NB4 (cell line): Measurements from ENCODE around the gene PTPRG.
"Not testable (repeated sequence)": the region's sequence is repeated elsewhere in the genome, so short reads cannot be mapped to it uniquely, and the experiment has no call there.

Experiments
- DNase-seq: peaks from one replicate; pipeline ENCODE4 v3.0.0; 2010; ENCODE audit warnings: low read depth
- H3K4me3 ChIP-seq: one replicate; pipeline ENCODE4 v1.5.1; 2011; ENCODE audit warnings: mild to moderate bottlenecking, low read depth, low read length, moderate library complexity
- CTCF ChIP-seq: IDR thresholded peaks from one replicate; pipeline ENCODE4 v1.5.1; 2012; ENCODE audit warnings: low read depth, low read length
- MYC ChIP-seq: IDR thresholded peaks from 2 replicates; pipeline ENCODE4 v1.6.1; 2011; ENCODE audit warnings: low read depth, low read length
- POLR2A ChIP-seq: IDR thresholded peaks from 2 replicates; pipeline ENCODE4 v1.6.1; 2011; ENCODE audit warnings: mild to moderate bottlenecking; ENCODE audit not compliant: insufficient read length; ENCODE audit errors: extremely low read depth
- TF ChIP-seq, protein P1 (sequence below): IDR thresholded peaks from 2 replicates; pipeline ENCODE4 v1.6.1; 2011; ENCODE audit warnings: low read depth, low read length

PTPRG gene

GRCh38 chr3:61750766-61751165 is 189.4 kb downstream of the PTPRG start:
- TF ChIP-seq, protein P1, sequence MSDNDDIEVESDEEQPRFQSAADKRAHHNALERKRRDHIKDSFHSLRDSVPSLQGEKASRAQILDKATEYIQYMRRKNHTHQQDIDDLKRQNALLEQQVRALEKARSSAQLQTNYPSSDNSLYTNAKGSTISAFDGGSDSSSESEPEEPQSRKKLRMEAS, result no peak
- TF ChIP-seq POLR2A (no peak), MYC (no peak), CTCF (no peak)
- no peak for DNase-seq
- H3K4me3 ChIP-seq, result no peak overlapping the region

DNA sequence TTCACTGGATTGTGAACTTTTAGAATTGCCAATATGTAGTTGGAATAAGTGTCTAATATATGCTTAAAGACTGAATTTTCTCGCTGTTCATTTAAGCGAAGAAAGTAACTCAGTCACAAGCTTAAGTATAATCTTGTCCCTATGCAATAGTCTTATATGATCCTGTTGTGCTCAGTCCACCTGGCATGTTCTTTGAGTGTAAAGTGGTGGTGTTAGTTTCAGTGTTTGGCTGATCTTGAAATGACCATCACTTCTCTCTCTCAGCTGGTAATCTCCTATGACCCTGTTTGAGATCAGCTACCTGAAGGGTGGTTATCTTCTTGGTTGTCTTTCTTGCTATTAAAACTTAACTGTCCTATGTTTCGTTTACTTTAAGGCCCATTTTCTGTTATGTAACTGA is 197.5 kb downstream of the PTPRG start:
- no peak overlapping the region for H3K4me3 ChIP-seq
- TF ChIP-seq MYC, result no peak
- no peak for TF ChIP-seq CTCF
- TF ChIP-seq, protein P1, result no peak
- TF ChIP-seq POLR2A, result no peak
- no peak for DNase-seq

DNA sequence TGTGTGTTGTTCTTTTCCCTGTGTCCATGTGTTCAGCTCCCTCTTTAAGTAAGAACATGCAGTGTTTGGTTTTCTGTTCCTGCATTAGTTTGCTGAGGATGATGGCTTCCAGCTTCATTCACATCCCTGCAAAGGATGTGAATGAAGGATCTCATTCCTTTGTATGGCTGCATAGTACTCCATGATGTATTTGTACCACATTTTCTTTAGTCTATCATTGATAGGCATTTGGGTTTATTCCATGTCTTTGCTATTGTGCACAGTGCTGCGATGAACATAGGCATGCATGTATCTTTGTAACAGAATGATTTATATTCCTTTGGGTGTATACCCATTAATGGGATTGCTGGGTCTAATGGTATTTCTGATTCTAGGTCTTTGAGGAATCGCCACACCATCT is 199.4 kb downstream of the PTPRG start:
- not testable (repeated sequence) for H3K4me3 ChIP-seq, DNase-seq

DNA sequence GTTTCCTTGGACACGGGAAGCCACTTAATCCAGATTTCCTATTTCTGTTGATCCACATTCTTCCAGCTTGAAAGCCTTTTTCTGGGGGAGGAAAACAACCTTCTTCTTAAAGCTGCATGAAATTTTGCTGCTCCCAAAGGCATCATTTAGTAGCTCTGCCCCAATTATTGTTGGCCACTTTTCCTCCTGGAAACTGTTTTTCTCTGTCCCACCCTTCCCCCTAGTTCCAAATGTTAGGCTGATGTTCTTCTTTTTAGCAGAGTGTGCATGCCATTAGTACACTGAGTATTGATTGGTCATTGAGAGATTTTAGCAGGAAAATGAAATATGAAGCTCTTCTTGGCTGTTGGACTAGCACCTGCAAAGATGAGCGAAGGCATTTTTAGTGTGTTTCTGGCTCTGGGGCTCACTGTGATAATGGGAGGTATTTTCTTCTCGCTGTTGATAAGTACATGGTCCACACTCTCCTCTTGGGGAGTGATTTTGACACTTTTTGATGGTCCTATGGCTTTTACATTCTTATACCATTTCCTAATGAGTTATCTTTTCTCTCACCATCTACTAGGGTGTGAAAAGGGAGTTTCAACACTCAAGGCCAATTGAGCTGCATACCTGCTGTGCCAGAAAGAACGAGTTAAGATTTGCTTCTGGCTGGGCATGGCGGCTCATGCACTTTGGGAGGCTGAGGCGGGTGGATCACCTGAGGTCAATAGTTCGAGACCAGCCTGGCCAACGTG is 200.5 kb downstream of the PTPRG start:
- DNase-seq, result no peak
- TF ChIP-seq MYC, result no peak
- TF ChIP-seq, protein P1, result no peak
- TF ChIP-seq POLR2A, result no peak
- no peak for TF ChIP-seq CTCF
- no peak overlapping the region for H3K4me3 ChIP-seq

DNA sequence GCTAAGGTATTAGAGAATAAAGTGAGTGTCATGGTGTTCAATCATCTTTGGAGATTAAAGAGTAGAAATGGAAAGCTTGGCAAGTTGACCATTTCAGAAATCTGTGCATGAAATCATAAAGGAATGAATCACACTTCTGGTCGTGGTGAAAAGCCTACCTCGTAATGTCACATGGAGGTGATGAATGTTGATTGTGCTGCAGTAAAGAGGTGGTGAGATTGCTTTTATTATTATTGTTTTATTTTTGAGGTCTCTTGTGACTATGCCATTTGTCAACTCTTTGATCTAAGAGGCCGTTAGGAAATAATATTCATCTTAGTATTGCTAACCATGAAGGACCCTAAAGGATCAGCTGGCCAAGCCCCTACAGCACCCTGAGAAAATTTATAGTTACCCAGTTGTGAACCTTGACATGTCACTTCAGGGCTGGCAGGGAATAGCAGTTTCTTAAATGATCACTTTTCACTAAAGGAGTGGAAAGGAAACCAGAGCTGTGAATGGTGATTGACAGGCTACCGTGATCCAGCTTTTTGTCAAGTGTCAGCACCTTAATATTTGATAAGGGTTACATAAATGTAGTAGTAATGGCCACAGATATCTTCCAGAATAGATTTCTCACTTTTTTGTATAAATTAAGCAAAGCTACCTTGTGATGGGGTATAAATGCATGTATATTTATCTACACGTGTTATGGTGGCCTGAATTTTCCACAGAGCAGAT is 203.9 kb downstream of the PTPRG start:
- H3K4me3 ChIP-seq, result no peak overlapping the region
- TF ChIP-seq, protein P1, result no peak
- no peak for TF ChIP-seq MYC
- TF ChIP-seq CTCF, result no peak
- TF ChIP-seq POLR2A, result no peak
- DNase-seq, result no peak

GRCh38 chr3:61768284-61769037 is 207.1 kb downstream of the PTPRG start:
- no peak for TF ChIP-seq POLR2A
- TF ChIP-seq, protein P1, result no peak
- no peak for TF ChIP-seq CTCF
- no peak for TF ChIP-seq MYC
- no peak overlapping the region for H3K4me3 ChIP-seq
- no peak for DNase-seq
